ENCODE measurements around the gene FXYD1.
"Not testable (repeated sequence)": the region's sequence is repeated elsewhere in the genome, so short reads cannot be mapped to it uniquely, and the experiment has no call there.

Gene FXYD1

GRCh38 chr19:35144600-35145436 is 6.2 kb downstream of the FXYD1 start:
- no peak for DNase-seq (ENCODE audit: insufficient read length, low spot score)
- FAIRE-seq: no peak
- TF ChIP-seq CTCF (IDR thresholded peaks at IDR 0.05; ENCODE audit: insufficient read depth, missing control alignments): no peak

- FAIRE-seq (no peak), DNase-seq (ENCODE audit: insufficient read length, low spot score) (no peak)
- TF ChIP-seq CTCF (IDR thresholded peaks at IDR 0.05; ENCODE audit: insufficient read depth, missing control alignments): no peak
These were observed 8.3 kb downstream of the FXYD1 start for GRCh38 chr19:35146746-35147459.

GRCh38 chr19:35149463-35149862 is 10.8 kb downstream of the FXYD1 start:
- FAIRE-seq (no peak), DNase-seq (ENCODE audit: insufficient read length, low spot score) (no peak)
- no peak for TF ChIP-seq CTCF (IDR thresholded peaks at IDR 0.05; ENCODE audit: insufficient read depth, missing control alignments)

- DNase-seq (ENCODE audit: insufficient read length, low spot score) (no peak), FAIRE-seq (no peak)
- TF ChIP-seq CTCF (IDR thresholded peaks at IDR 0.05; ENCODE audit: insufficient read depth, missing control alignments): no peak
These were observed 11.8 kb downstream of the FXYD1 start for GRCh38 chr19:35150445-35150844.

GRCh38 chr19:35151273-35152065 is 12.8 kb downstream of the FXYD1 start:
- TF ChIP-seq CTCF (IDR thresholded peaks at IDR 0.05; ENCODE audit: insufficient read depth, missing control alignments): no peak

GRCh38 chr19:35153129-35153522 is 14.5 kb downstream of the FXYD1 start:
- FAIRE-seq; DNase-seq (ENCODE audit: insufficient read length, low spot score): not testable (repeated sequence)

More at GRCh38 chr19:35151273-35152065, 12.8 kb downstream of the FXYD1 start:
- FAIRE-seq (no peak), DNase-seq (ENCODE audit: insufficient read length, low spot score) (no peak)

All from D721Med (cell line).